IMR-90 (cell line): ENCODE results near the gene FABP6. TPM values are rescaled to one million over a fixed set of nuclear protein-coding genes. Genes with fewer than 3 reads are reported as not detected.

Source experiments
- ATAC-seq: fragments of 200-7000 bp; cut with Tn5 transposase; 2 replicates; pipeline ENCODE4 v1.9.1; 2020; ENCODE audit warnings: low read depth, mild to moderate bottlenecking, moderate library complexity
- BruUV-seq: library from RNA; stranded (reverse); fragments of 400-500 nt; replicated peaks from 2 replicates; lab custom pipeline; 2021; lab: Mats Ljungman, UMichigan
- CTCF ChIA-PET: fragments of 300-600 bp; formaldehyde crosslinking; extraction: SDS; loops from one replicate; lab custom pipeline; 2021; ENCODE audit warnings: antibody characterized with exemption; lab: Yijun Ruan, JAX
- POLR2A ChIA-PET: fragments of 300-600 bp; sonication (Branson Sonifier 250); formaldehyde crosslinking; loops from one replicate; lab custom pipeline; 2022; ENCODE audit warnings: antibody characterized with exemption; ENCODE audit not compliant: unreplicated experiment; lab: Charles Lee
- DNase-seq: peaks from one replicate; pipeline ENCODE4 v3.0.0; 2013
- H2AFZ ChIP-seq: replicated peaks from 2 replicates; pipeline ENCODE3; 2013; ENCODE audit warnings: low read length, mild to moderate bottlenecking; ENCODE audit not compliant: poor library complexity
- H2AK5ac ChIP-seq: 2 replicates; pipeline ENCODE4 v1.6.1; 2013; ENCODE audit warnings: low read depth, low read length, inconsistent platforms
- H2AK9ac ChIP-seq: replicated peaks from 2 replicates; pipeline ENCODE3; 2013; ENCODE audit warnings: mild to moderate bottlenecking, low read depth, low read length, moderate library complexity; ENCODE audit not compliant: poor library complexity
- H2BK120ac ChIP-seq: 2 replicates; pipeline ENCODE4 v1.6.1; 2013; ENCODE audit warnings: low read depth, low read length, inconsistent platforms
- H2BK15ac ChIP-seq: 3 replicates; pipeline ENCODE4 v1.6.1; 2013; ENCODE audit warnings: low read depth, low read length, inconsistent platforms
- H2BK20ac ChIP-seq: 2 replicates; pipeline ENCODE4 v1.6.1; 2013; ENCODE audit warnings: low read depth, mild to moderate bottlenecking, inconsistent platforms, low read length, moderate library complexity
- H2BK5ac ChIP-seq: 2 replicates; pipeline ENCODE4 v1.6.1; 2013; ENCODE audit warnings: mild to moderate bottlenecking, low read depth, low read length, inconsistent platforms; ENCODE audit not compliant: poor library complexity, severe bottlenecking
- H3K14ac ChIP-seq: replicated peaks from 2 replicates; pipeline ENCODE4 v1.6.1; 2013; ENCODE audit warnings: low read depth, low read length, inconsistent platforms
- H3K18ac ChIP-seq: 2 replicates; pipeline ENCODE4 v1.6.1; 2013; ENCODE audit warnings: low read depth, low read length, control low read depth
- H3K23ac ChIP-seq: 2 replicates; pipeline ENCODE4 v1.6.1; 2013; ENCODE audit warnings: low read depth, low read length, inconsistent platforms
- H3K27ac ChIP-seq: 2 replicates; pipeline ENCODE4 v1.5.1; 2013; ENCODE audit warnings: mild to moderate bottlenecking, control low read depth, low read length; ENCODE audit not compliant: insufficient read depth
- H3K27me3 ChIP-seq: 2 replicates; pipeline ENCODE4 v1.6.1; 2013; ENCODE audit warnings: low read length; ENCODE audit not compliant: control insufficient read depth, insufficient read depth
- H3K36me3 ChIP-seq: 2 replicates; pipeline ENCODE4 v1.6.1; 2013; ENCODE audit warnings: low read length, mixed read lengths; ENCODE audit not compliant: control insufficient read depth, insufficient read depth
- H3K4ac ChIP-seq: 2 replicates; pipeline ENCODE4 v1.6.1; 2013; ENCODE audit warnings: low read depth, low read length, inconsistent platforms
- H3K4me1 ChIP-seq: 2 replicates; pipeline ENCODE4 v1.6.1; 2013; ENCODE audit warnings: low read length, mixed read lengths; ENCODE audit not compliant: control insufficient read depth, insufficient read depth
- H3K4me2 ChIP-seq: 2 replicates; pipeline ENCODE4 v1.6.1; 2013; ENCODE audit warnings: low read depth, mild to moderate bottlenecking, control low read depth, low read length, moderate library complexity
- H3K4me3 ChIP-seq: 2 replicates; pipeline ENCODE4 v1.5.1; 2013; ENCODE audit warnings: low read depth, mild to moderate bottlenecking, control low read depth, low read length, moderate library complexity; ENCODE audit not compliant: insufficient read depth
- H3K56ac ChIP-seq: 2 replicates; pipeline ENCODE4 v1.6.1; 2013; ENCODE audit warnings: low read length, inconsistent platforms; ENCODE audit not compliant: insufficient read depth; ENCODE audit errors: extremely low read depth
- H3K79me1 ChIP-seq, 2 experiments: 2 replicates each; pipeline ENCODE4 v1.6.1; 2013; ENCODE audit warnings: low read length in 2 of 2, inconsistent platforms in 1 of 2, low read depth in 1 of 2
- H3K9ac ChIP-seq: 2 replicates; pipeline ENCODE4 v1.6.1; 2013; ENCODE audit warnings: low read depth, low read length, control low read depth
- H3K9me1 ChIP-seq: 2 replicates; pipeline ENCODE4 v1.6.1; 2013; ENCODE audit warnings: low read length, inconsistent platforms; ENCODE audit not compliant: insufficient read depth
- H3K9me3 ChIP-seq: 2 replicates; pipeline ENCODE4 v1.6.1; 2013; ENCODE audit warnings: low read length; ENCODE audit not compliant: control insufficient read depth, insufficient read depth
- H4K20me1 ChIP-seq: 2 replicates; pipeline ENCODE4 v1.6.1; 2013; ENCODE audit warnings: low read length, inconsistent platforms; ENCODE audit not compliant: insufficient read depth
- H4K5ac ChIP-seq: 2 replicates; pipeline ENCODE4 v1.6.1; 2013; ENCODE audit warnings: mild to moderate bottlenecking, low read depth, low read length, control low read depth
- H4K8ac ChIP-seq, 2 experiments: 2 replicates each; pipeline ENCODE4 v1.6.1; 2013; ENCODE audit warnings: low read depth in 2 of 2, low read length in 2 of 2, control low read depth in 1 of 2, inconsistent platforms in 1 of 2
- H4K91ac ChIP-seq: 2 replicates; pipeline ENCODE4 v1.6.1; 2013; ENCODE audit warnings: low read depth, low read length, inconsistent platforms; ENCODE audit not compliant: insufficient read depth
- BHLHE40 ChIP-seq: fragments of 150-350 bp; IDR thresholded peaks from 2 replicates; pipeline ENCODE4 v1.6.1; 2016; ENCODE audit warnings: mild to moderate bottlenecking, low read depth, low read length
- CEBPB ChIP-seq: IDR thresholded peaks from 2 replicates; pipeline ENCODE4 v1.6.1; 2012; ENCODE audit warnings: low read depth, low read length, improper control_type of control experiment
- CHD1 ChIP-seq: IDR thresholded peaks from 2 replicates; pipeline ENCODE4 v1.6.1; 2012; ENCODE audit warnings: low read depth, low read length, improper control_type of control experiment
- FOS ChIP-seq: fragments of 150-350 bp; IDR thresholded peaks from 2 replicates; pipeline ENCODE4 v1.6.1; 2016; ENCODE audit warnings: low read depth, low read length
- MAFK ChIP-seq: IDR thresholded peaks from 2 replicates; pipeline ENCODE4 v1.6.1; 2012; ENCODE audit warnings: low read depth, low read length, improper control_type of control experiment
- MAZ ChIP-seq: IDR thresholded peaks from 2 replicates; pipeline ENCODE4 v1.6.1; 2012; ENCODE audit warnings: low read depth, mild to moderate bottlenecking, low read length, improper control_type of control experiment, moderate library complexity, borderline replicate concordance
- NFE2L2 ChIP-seq: fragments of 150-350 bp; IDR thresholded peaks from 2 replicates; pipeline ENCODE4 v1.6.1; 2016; ENCODE audit warnings: low read depth, mild to moderate bottlenecking, low read length
- POLR2A ChIP-seq: IDR thresholded peaks from 2 replicates; pipeline ENCODE4 v1.6.1; 2012; ENCODE audit warnings: mild to moderate bottlenecking, low read depth, low read length
- RCOR1 ChIP-seq: IDR thresholded peaks from 2 replicates; pipeline ENCODE4 v1.6.1; 2012; ENCODE audit warnings: mild to moderate bottlenecking, low read length, improper control_type of control experiment; ENCODE audit not compliant: insufficient replicate concordance
- SMC3 ChIP-seq: fragments of 150-350 bp; IDR thresholded peaks from 2 replicates; pipeline ENCODE4 v1.6.1; 2016; ENCODE audit warnings: low read depth, mild to moderate bottlenecking, antibody characterized with exemption, low read length, moderate library complexity
- WGBS, 2 experiments: methylation state at CpG; one replicate each; pipeline versions ENCODE4 v1.1.5 to v1.1.7; 2013; ENCODE audit warnings: missing lambda C conversion rate in 2 of 2; ENCODE audit not compliant: insufficient read length in 1 of 2; ENCODE audit errors: extremely low coverage in 2 of 2; 5-methylcytosine and 5-hydroxymethylcytosine counted together
- dilution Hi-C: fragments of 300-500 bp; cut with HindIII; formaldehyde crosslinking; loops from one replicate; pipeline ENCODE4 v1.14.3; 2018; ENCODE audit warnings: low sequenced_read_pairs; ENCODE audit not compliant: unreplicated experiment
- in situ Hi-C: fragments of 300-500 bp; cut with MboI; formaldehyde crosslinking; loops from 3 replicates; pipeline ENCODE4 v1.14.3; 2019; ENCODE audit warnings: low sequenced_read_pairs, inconsistent platforms, mixed read lengths
- intact Hi-C: fragments of 100-400 bp; cut with micrococcal nuclease; formaldehyde crosslinking; loops from 2 replicates; pipeline ENCODE4 v1.10.0; 2022
- polyA plus RNA-seq, 3 experiments: library from polyadenylated mRNA; depleted of rRNA; stranded (reverse); fragments of >200 nt; gene quantifications; 2 replicates each; pipeline ENCODE4 v1.2.3, GENCODE V29; 2012; ENCODE audit warnings: low replicate concordance in 1 of 3
- total RNA-seq: library from RNA; depleted of rRNA; stranded (reverse); fragments of >200 nt; gene quantifications from 2 replicates; pipeline ENCODE4 v1.2.3, GENCODE V29; 2012
- TF ChIP-seq, protein P1 (sequence below): fragments of 150-350 bp; IDR thresholded peaks from 2 replicates; pipeline ENCODE4 v1.6.1; 2016; ENCODE audit warnings: low read depth, mild to moderate bottlenecking, low read length, moderate library complexity, borderline replicate concordance

FABP6 gene
- total and polyA plus RNA-seq, 2 of the 4 experiments (the other 2 are of a cell fraction), result not detected

DNA sequence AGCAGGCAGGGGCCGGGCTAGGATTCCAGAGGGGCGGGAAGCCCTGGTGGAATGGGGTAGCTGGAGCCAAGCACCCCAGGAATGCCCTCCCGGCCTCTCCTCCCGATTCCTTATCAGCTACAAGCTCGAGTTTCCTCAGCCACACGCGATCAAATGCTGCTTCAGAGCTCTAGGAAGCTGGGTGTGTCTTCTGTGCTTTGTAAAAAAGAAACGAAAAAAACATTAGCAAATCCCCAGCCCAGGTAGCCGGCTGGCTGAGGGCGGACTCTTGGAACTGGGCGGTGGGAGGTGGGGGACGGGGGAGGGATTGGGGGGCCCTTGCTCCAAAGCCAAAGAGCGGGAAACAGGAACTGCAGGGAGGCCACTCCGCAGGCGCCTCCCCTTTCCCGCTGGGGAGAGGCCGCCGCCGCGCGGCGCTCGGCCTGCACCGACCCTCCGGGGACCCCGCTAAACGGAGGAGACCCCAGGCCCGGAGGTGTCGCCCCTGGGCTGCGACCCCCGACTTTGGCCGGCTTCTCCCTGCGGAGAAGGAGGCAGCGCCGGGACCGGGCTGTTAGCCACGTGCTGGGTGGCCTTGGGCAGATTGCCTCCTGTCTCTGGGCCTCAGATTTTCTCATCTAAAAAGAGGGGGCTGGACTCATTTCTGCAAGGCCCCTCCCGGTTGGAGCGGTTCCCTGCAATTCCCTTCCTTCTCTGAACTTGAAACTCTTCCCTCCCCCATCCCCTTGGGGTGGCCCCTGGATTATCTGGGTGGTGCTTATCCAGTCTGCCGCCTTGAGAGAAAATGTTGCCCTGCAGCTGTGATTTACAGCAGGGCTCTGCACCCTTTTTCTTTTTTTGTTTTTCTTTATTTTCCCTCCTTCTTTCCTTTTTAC lies 40.9 kb upstream of the FABP6 start (continued):
- TF ChIP-seq FOS (no peak), NFE2L2 (no peak), MAZ (peak; percentile 24; the same call in 1 of the 2 replicates)

DNA sequence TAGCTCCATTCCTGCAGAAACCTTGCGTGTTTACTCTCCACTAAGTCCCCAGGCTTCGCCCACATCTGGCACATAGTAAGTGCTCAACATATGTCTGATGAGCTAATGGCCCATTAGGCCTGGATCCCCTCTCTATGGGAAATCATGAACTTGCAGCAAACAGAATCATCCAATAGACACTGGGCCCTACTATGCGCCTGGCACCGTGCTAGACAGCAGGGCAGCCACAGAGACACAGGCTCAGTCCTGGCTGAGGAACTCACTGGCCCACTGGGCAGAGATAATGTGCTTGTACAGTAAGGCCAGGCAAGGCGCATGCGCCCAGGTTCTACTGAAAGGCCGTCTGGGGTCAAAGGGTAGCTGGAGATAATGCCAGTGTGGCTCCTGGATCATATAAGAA lies 36.9 kb upstream of the FABP6 start:
- Histone ChIP-seq H4K91ac (no peak overlapping the region), H3K4me2 (no peak overlapping the region), H3K9me1 (0 out of 2 replicates have a peak, but pooled peaks cover 3% of the 10 kb centered on the region), H3K4me3 (no peak overlapping the region), H3K18ac (no peak overlapping the region), H2BK120ac (no peak overlapping the region), H4K5ac (no peak overlapping the region), H3K4me1 (peaks cover 5% of the 10 kb centered on the region), H3K9me3 (no peaks in the 10 kb centered on the region), H3K27me3 (no peaks in the 10 kb centered on the region), H3K4ac (no peak overlapping the region), H3K23ac (no peak overlapping the region), H2AK5ac (no peak overlapping the region), H3K9ac (no peak overlapping the region), H2BK15ac (no peak overlapping the region), H3K14ac (no peak overlapping the region), H3K36me3 (no peaks in the 10 kb centered on the region), H3K56ac (no peak overlapping the region), H2BK20ac (no peak overlapping the region), H2AFZ (no peak overlapping the region), H4K20me1 (no peaks in the 10 kb centered on the region), H2BK5ac (no peak overlapping the region), H3K79me1 (no peaks in the 10 kb centered on the region), H2AK9ac (no peak overlapping the region), H3K27ac (no peak overlapping the region), H4K8ac (no peak overlapping the region)
- CTCF ChIA-PET, result interaction anchor here (0.5 kb wide), 1 partner anchor 174 kb away, joined by 3 read pairs; no protein-coding TSS in a partner anchor
- no peak for DNase-seq
- intact Hi-C loops, result no loop called here
- 97% methylated on average over 4 of the region's 7 CpGs; no CpG with 5 or more reads in 1 of the 2 experiments for WGBS, 2 experiments
- in situ Hi-C loops, result no loop called here
- no TSS peak for BruUV-seq
- dilution Hi-C loops, result no loop called here
- POLR2A ChIA-PET, result no interaction called here
- TF ChIP-seq CHD1 (no peak), POLR2A (no peak), SMC3 (no peak), MAFK (no peak), NFE2L2 (no peak), CEBPB (no peak), BHLHE40 (no peak), RCOR1 (no peak)
- TF ChIP-seq, protein P1, sequence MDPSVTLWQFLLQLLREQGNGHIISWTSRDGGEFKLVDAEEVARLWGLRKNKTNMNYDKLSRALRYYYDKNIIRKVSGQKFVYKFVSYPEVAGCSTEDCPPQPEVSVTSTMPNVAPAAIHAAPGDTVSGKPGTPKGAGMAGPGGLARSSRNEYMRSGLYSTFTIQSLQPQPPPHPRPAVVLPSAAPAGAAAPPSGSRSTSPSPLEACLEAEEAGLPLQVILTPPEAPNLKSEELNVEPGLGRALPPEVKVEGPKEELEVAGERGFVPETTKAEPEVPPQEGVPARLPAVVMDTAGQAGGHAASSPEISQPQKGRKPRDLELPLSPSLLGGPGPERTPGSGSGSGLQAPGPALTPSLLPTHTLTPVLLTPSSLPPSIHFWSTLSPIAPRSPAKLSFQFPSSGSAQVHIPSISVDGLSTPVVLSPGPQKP, result no peak
- ATAC-seq, result no peak
